Muscle of arm (tissue), 12 donors: ENCODE results near the gene ELMO1. TPM values are rescaled to one million over a fixed set of nuclear protein-coding genes. Genes with fewer than 3 reads are reported as not detected.

Experiments
- DNase-seq: peaks from one replicate; pipeline ENCODE4 v3.0.0-alpha.2; 2013
- polyA plus RNA-seq, 12 donors: library from polyadenylated mRNA; unstranded; fragments of 120-200 nt; gene quantifications; one replicate each; pipeline ENCODE4 v1.2.1, GENCODE V29; 2013; ENCODE audit not compliant: insufficient read length in 12 of 12

ELMO1 gene
- polyA plus RNA-seq, 12 donors = 20.7 to 36.5 (median 29.4) TPM; not detected in 1

GRCh38 chr7:36956814-36957213 is 491.9 kb downstream of the ELMO1 start:
- no peak for DNase-seq

- DNase-seq = no peak
Observed at GRCh38 chr7:36955456-36956129, 493.1 kb downstream of the ELMO1 start.

GRCh38 chr7:36951257-36951697 is 497.4 kb downstream of the ELMO1 start:
- no peak for DNase-seq

GRCh38 chr7:36949711-36950600 is 498.7 kb downstream of the ELMO1 start:
- no peak for DNase-seq

- no peak for DNase-seq
Observed at GRCh38 chr7:36946401-36946739, 502.3 kb downstream of the ELMO1 start.

GRCh38 chr7:36945612-36946400 is 502.9 kb downstream of the ELMO1 start:
- DNase-seq = no peak

- DNase-seq = no peak
Observed at GRCh38 chr7:36944838-36945237, 503.8 kb downstream of the ELMO1 start.

- DNase-seq = no peak
Observed at GRCh38 chr7:36943591-36944435, 504.9 kb downstream of the ELMO1 start.

GRCh38 chr7:36942955-36943354 is 505.7 kb downstream of the ELMO1 start:
- no peak for DNase-seq

GRCh38 chr7:36942541-36942940 is 506.1 kb downstream of the ELMO1 start:
- no peak for DNase-seq

GRCh38 chr7:36942025-36942424 is 506.6 kb downstream of the ELMO1 start:
- no peak for DNase-seq

GRCh38 chr7:36941359-36941758 is 507.3 kb downstream of the ELMO1 start:
- DNase-seq = no peak

GRCh38 chr7:36939816-36940215 is 508.8 kb downstream of the ELMO1 start:
- DNase-seq = no peak

GRCh38 chr7:36937754-36938563 is 510.7 kb downstream of the ELMO1 start:
- DNase-seq = no peak

- no peak for DNase-seq
Observed at GRCh38 chr7:36931892-36932291, 516.8 kb downstream of the ELMO1 start.

- no peak for DNase-seq
Observed at GRCh38 chr7:36929791-36930190, 518.9 kb downstream of the ELMO1 start.

- DNase-seq = no peak
Observed at GRCh38 chr7:36928718-36929117, 519.9 kb downstream of the ELMO1 start.

- DNase-seq = no peak
Observed at GRCh38 chr7:36928311-36928710, 520.4 kb downstream of the ELMO1 start.

GRCh38 chr7:36925691-36926090 is 523.0 kb downstream of the ELMO1 start:
- no peak for DNase-seq

GRCh38 chr7:36925207-36925606 is 523.5 kb downstream of the ELMO1 start:
- DNase-seq = no peak
